ENCODE data around the gene PLD4. TPM values are rescaled to one million over a fixed set of nuclear protein-coding genes. Genes with fewer than 3 reads are reported as not detected.

PLD4 gene
- total RNA-seq, 4 donors from 2014 or later, result under 0.01 to 0.42 (median 0.31) TPM; not detected in 1

- no peak overlapping the region for H3K27ac ChIP-seq
- H3K4me3 ChIP-seq, result no peak overlapping the region
- ATAC-seq, result no peak
- TF ChIP-seq CTCF (IDR thresholded peaks at IDR 0.05) (no peak), EP300 (IDR thresholded peaks at IDR 0.05) (no peak), POLR2A (IDR thresholded peaks at IDR 0.05) (no peak), POLR2AphosphoS5 (IDR thresholded peaks at IDR 0.05) (no peak)
- H3K36me3 ChIP-seq, result peaks cover 0 to 97% of the 10 kb centered on the region in 2 donors
- H3K9me3 ChIP-seq, result no peaks in the 10 kb centered on the region
- no peaks in the 10 kb centered on the region for H3K27me3 ChIP-seq
- WGBS, 2 donors (ENCODE audit: low coverage in 1 of 2), result 83 to 100% methylated on average over 2 to 7 of the region's 13 CpGs
- peaks cover 0 to 22% (median 8%) of the 10 kb centered on the region in 3 donors for H3K4me1 ChIP-seq
Observed at GRCh38 chr14:104953097-104953496, 28.4 kb downstream of the PLD4 start.

- no peak for ATAC-seq
- 82 to 93% methylated on average over 3 to 8 of the region's 26 CpGs for WGBS, 2 donors (ENCODE audit: low coverage in 1 of 2)
- H3K4me1 ChIP-seq, result peaks cover 0 to 24% (median 8%) of the 10 kb centered on the region in 3 donors
- H3K36me3 ChIP-seq, result peaks cover 0 to 87% of the 10 kb centered on the region in 2 donors
- TF ChIP-seq POLR2A (IDR thresholded peaks at IDR 0.05), result no peak
- TF ChIP-seq EP300 (IDR thresholded peaks at IDR 0.05), result no peak
- TF ChIP-seq CTCF (IDR thresholded peaks at IDR 0.05), result no peak
- TF ChIP-seq POLR2AphosphoS5 (IDR thresholded peaks at IDR 0.05), result no peak
- H3K27ac ChIP-seq, result no peak overlapping the region
- H3K4me3 ChIP-seq, result no peak overlapping the region
- H3K27me3 ChIP-seq, result no peaks in the 10 kb centered on the region
- no peaks in the 10 kb centered on the region for H3K9me3 ChIP-seq
Observed at GRCh38 chr14:104953896-104954656, 29.4 kb downstream of the PLD4 start.

- TF ChIP-seq EP300 (IDR thresholded peaks at IDR 0.05), result no peak
- no peak for TF ChIP-seq CTCF (IDR thresholded peaks at IDR 0.05)
- TF ChIP-seq POLR2AphosphoS5 (IDR thresholded peaks at IDR 0.05), result no peak
- H3K9me3 ChIP-seq, result no peaks in the 10 kb centered on the region
- no peak for ATAC-seq
- no peaks in the 10 kb centered on the region for H3K27me3 ChIP-seq
- H3K27ac ChIP-seq, result no peak overlapping the region
- H3K4me3 ChIP-seq, result no peak overlapping the region
- peaks cover 0 to 24% (median 8%) of the 10 kb centered on the region in 3 donors for H3K4me1 ChIP-seq
- H3K36me3 ChIP-seq, result peaks cover 0 to 79% of the 10 kb centered on the region in 2 donors
- WGBS, 2 donors (ENCODE audit: low coverage in 1 of 2), result no CpG with 5 or more reads among the region's 13 CpGs
Observed at GRCh38 chr14:104954746-104955395, 30.2 kb downstream of the PLD4 start.

- no peak overlapping the region for H3K27ac ChIP-seq
- ATAC-seq, result no peak
Observed at GRCh38 chr14:104955396-104955770, 30.7 kb downstream of the PLD4 start.

More at GRCh38 chr14:104955396-104955770, 30.7 kb downstream of the PLD4 start:
- Histone ChIP-seq H3K4me3 (no peak overlapping the region), H3K27me3 (no peaks in the 10 kb centered on the region), H3K36me3 (peaks cover 0 to 74% of the 10 kb centered on the region in 2 donors), H3K4me1 (peaks cover 0 to 26% (median 8%) of the 10 kb centered on the region in 3 donors), H3K9me3 (no peaks in the 10 kb centered on the region)
- TF ChIP-seq CTCF (IDR thresholded peaks at IDR 0.05) (no peak), EP300 (IDR thresholded peaks at IDR 0.05) (no peak), POLR2AphosphoS5 (IDR thresholded peaks at IDR 0.05) (no peak), POLR2A (IDR thresholded peaks at IDR 0.05) (no peak)
- WGBS, 2 donors (ENCODE audit: low coverage in 1 of 2), result no CpG with 5 or more reads among the region's 3 CpGs

Measured in gastroesophageal sphincter (tissue), 4 donors.